Activated CD4-positive, alpha-beta T cell treated with anti-CD3 and anti-CD28 coated beads, Interleukin-2, amount 50 U/mL, for 1 hour (primary cell): ENCODE data around the gene TVP23A.
"Not testable (repeated sequence)": the region's sequence is repeated elsewhere in the genome, so short reads cannot be mapped to it uniquely, and the experiment has no call there.

Source experiments
- DNase-seq: peaks from one replicate; pipeline ENCODE4 v3.0.0-alpha.2; 2020

Gene TVP23A

GRCh38 chr16:10743610-10744369 lies 74.8 kb downstream of the TVP23A start, which contains the start of gene NUBP1:
NUBP1 (plus strand) TSS chr16:10743842; CDS start chr16:10743864, 22 bp downstream.
- DNase-seq, result peak; percentile 99

- DNase-seq, result no peak
These were observed 75.4 kb downstream of the TVP23A start for GRCh38 chr16:10743227-10743609.

- DNase-seq, result no peak
These were observed 76.8 kb downstream of the TVP23A start for GRCh38 chr16:10741844-10742243.

GRCh38 chr16:10741249-10741648 lies 77.3 kb downstream of the TVP23A start:
- not testable (repeated sequence) for DNase-seq

GRCh38 chr16:10740845-10741208 lies 77.8 kb downstream of the TVP23A start:
- DNase-seq, result no peak

GRCh38 chr16:10740000-10740844 lies 78.4 kb downstream of the TVP23A start:
- no peak for DNase-seq

GRCh38 chr16:10738231-10739077 lies 80.1 kb downstream of the TVP23A start:
- DNase-seq, result no peak

- peak; percentile 65 for DNase-seq
These were observed 81.4 kb downstream of the TVP23A start for GRCh38 chr16:10737068-10737625.

- no peak for DNase-seq
These were observed 86.8 kb downstream of the TVP23A start for GRCh38 chr16:10731790-10732189.

GRCh38 chr16:10729104-10730048 lies 89.2 kb downstream of the TVP23A start:
- DNase-seq, result no peak

- no peak for DNase-seq
These were observed 90.3 kb downstream of the TVP23A start for GRCh38 chr16:10728003-10728887.
